Activated naive CD8-positive, alpha-beta T cell treated with anti-CD3 and anti-CD28 coated beads for 36 hours (primary cell): ENCODE measurements around the gene DDHD1. TPM values are rescaled to one million over a fixed set of nuclear protein-coding genes. Genes with fewer than 3 reads are reported as not detected.
"Not testable (repeated sequence)": the region's sequence is repeated elsewhere in the genome, so short reads cannot be mapped to it uniquely, and the experiment has no call there.

Experiments used
- DNase-seq: peaks from one replicate; pipeline ENCODE4 v3.0.0; 2021
- H3K27ac Mint-ChIP-seq: one replicate; pipeline ENCODE4 v1.8.0; 2022; ENCODE audit warnings: mild to moderate bottlenecking, moderate library complexity, mixed read lengths
- H3K27me3 Mint-ChIP-seq: one replicate; pipeline ENCODE4 v1.8.0; 2022; ENCODE audit warnings: mild to moderate bottlenecking, mixed read lengths
- H3K36me3 Mint-ChIP-seq: one replicate; pipeline ENCODE4 v1.8.0; 2021; ENCODE audit warnings: mild to moderate bottlenecking, mixed read lengths
- H3K4me1 Mint-ChIP-seq: one replicate; pipeline ENCODE4 v1.8.0; 2021; ENCODE audit warnings: mixed read lengths
- H3K4me3 Mint-ChIP-seq: one replicate; pipeline ENCODE4 v1.8.0; 2022; ENCODE audit warnings: mild to moderate bottlenecking, moderate library complexity, mixed read lengths
- H3K9me3 Mint-ChIP-seq: one replicate; pipeline ENCODE4 v1.8.0; 2022; ENCODE audit warnings: mixed read lengths
- total RNA-seq, 2 experiments: library from RNA; stranded (reverse); gene quantifications; one replicate each; pipeline ENCODE4 v1.2.3, GENCODE V29; 2021

DDHD1 gene
- total RNA-seq, 2 experiments from 2014 or later, result 29.2 to 34.7 TPM

DNA sequence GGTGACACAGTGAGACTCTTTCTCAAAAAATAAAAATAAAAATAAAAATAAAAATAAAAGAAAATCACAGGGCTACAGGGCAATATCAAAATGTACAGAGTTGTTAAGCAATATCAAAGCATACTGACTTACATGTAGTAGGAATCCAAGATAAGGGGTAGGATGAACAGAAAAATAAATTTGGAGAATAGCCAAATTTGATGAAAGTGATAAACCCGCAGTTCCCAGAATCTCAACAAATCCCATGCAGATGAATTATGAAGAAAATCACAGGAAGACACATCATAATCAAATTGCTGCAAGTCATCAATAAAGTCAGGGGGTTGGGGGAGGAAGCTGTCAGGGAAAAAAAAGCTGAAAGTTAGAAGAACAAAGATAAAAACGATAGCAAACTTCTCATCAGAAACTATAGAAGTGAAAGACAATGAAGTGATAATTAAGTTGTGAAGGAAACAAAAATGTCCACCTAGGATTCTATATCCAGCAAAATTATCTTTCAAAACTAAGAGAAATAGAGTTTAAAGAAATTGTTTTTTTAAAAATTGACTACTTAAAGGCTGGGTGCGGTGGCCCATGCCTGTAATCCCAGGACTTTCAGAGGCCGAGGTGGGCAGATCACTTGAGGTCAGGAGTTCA, 15.4 kb downstream of the DDHD1 start:
- Mint-ChIP-seq H3K27ac (no peak overlapping the region), H3K4me3 (no peak overlapping the region), H3K36me3 (peaks cover 60% of the 10 kb centered on the region), H3K4me1 (peaks cover 25% of the 10 kb centered on the region), H3K27me3 (no peaks in the 10 kb centered on the region), H3K9me3 (peaks cover 54% of the 10 kb centered on the region)
- DNase-seq, result no peak

DNA sequence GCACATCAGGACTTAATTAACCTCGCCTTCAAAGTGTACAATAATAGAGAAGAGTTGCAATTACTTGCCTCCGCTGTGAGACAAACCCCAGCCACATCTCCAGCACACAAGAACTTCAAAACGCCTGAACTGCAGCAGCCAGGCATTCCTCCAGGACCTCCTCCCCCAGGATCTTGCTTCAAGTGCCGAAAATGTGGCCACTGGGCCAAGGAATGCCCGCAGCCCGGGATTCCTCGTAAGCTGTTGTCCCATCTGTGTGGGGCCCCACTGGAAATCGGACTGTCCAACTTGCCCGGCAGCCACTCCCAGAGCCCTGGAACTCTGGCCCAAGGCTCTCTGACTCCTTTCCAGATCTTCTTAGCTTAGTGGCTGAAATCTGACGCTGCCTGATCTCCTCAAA, 22.6 kb downstream of the DDHD1 start:
- H3K4me1 Mint-ChIP-seq, result peaks cover 37% of the 10 kb centered on the region
- H3K27me3 Mint-ChIP-seq, H3K27ac Mint-ChIP-seq, DNase-seq, H3K4me3 Mint-ChIP-seq: not testable (repeated sequence)
- peaks cover 10% of the 10 kb centered on the region for H3K36me3 Mint-ChIP-seq
- H3K9me3 Mint-ChIP-seq, result peaks cover 13% of the 10 kb centered on the region

DNA sequence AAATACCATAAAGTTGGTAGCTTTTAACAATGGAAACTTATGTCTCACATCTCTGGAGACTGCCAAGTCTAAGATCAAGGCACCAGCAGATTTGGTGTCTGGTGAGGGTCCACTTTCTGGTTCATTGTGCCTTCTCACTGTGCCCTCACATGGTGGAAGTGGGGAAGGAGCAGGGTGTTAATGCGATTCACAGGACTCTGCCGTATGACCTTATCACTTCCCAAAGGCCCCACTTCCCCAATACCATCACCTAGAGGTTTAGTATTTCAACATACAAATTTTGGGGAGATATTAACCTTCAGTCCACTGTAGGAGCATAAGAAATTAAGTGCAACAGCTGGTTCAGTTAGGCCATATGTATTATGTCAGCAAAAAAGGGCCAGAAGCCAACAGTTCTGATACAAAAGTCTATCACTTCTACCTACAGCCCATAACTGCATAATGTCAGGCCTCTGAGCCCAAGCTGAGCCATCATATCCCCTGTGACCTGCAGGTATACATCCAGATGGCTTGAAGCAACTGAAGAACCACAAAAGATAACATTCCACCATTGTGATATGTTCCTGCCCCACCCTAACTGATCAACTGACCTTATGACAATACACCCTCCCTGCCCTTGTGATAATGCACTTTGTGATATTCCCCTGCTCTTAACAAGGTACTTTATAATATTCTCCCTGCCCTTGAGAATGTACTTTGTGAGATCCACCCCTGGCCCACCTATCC, 24.7 kb downstream of the DDHD1 start:
- Mint-ChIP-seq H3K27me3 (no peaks in the 10 kb centered on the region), H3K4me1 (peaks cover 36% of the 10 kb centered on the region), H3K9me3 (peaks cover 3% of the 10 kb centered on the region), H3K36me3 (peaks cover 12% of the 10 kb centered on the region), H3K27ac (peak overlapping the region; percentile 62), H3K4me3 (no peak overlapping the region)
- no peak for DNase-seq

DNA sequence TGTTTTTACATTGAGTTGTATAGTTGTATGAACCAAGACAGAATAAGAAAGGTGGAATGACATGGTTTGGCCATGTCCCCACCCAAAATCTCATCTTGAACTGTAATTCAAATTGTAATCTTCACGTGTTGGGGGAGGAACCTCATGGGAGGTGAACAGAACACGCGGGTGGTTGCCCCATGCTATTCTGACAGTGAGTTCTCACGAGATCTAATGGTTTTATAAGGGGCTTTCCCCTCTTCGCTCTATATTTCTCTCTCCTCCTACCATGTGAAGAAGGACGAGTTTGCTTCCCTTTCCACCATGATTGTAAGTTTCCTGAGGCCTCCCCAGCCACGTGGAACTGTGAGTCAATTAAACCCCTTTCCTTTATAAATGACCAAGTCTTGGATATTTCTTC, 25.3 kb downstream of the DDHD1 start:
- Mint-ChIP-seq H3K4me3 (no peak overlapping the region), H3K9me3 (peaks cover 3% of the 10 kb centered on the region), H3K27me3 (no peaks in the 10 kb centered on the region), H3K4me1 (peaks cover 36% of the 10 kb centered on the region), H3K27ac (peak overlapping the region; percentile 62), H3K36me3 (peaks cover 12% of the 10 kb centered on the region)
- no peak for DNase-seq

DNA sequence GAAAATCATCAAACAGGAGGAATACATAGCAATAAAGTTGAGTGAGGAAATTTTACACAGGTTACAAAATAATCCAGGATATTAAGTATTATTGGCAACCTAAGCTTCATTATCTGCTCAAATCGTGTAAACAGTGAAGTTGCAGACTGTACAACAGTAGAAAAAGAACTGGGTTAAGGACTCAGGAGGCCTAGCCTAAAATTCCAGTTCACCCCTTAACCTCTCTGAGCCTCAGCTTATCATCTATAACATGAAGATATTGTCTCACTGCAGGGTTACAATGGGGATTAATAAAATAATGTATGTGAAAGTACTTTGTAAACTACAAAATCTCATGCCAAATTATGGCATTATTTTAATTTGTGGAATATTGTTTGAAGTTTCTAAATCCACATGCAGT, 26.0 kb downstream of the DDHD1 start:
- H3K27me3 Mint-ChIP-seq, result no peaks in the 10 kb centered on the region
- H3K4me1 Mint-ChIP-seq, result peaks cover 36% of the 10 kb centered on the region
- peaks cover 15% of the 10 kb centered on the region for H3K36me3 Mint-ChIP-seq
- H3K9me3 Mint-ChIP-seq, result peaks cover 4% of the 10 kb centered on the region
- no peak for DNase-seq
- peak overlapping the region; percentile 64 for H3K4me3 Mint-ChIP-seq
- peak overlapping the region; percentile 83 for H3K27ac Mint-ChIP-seq

DNA sequence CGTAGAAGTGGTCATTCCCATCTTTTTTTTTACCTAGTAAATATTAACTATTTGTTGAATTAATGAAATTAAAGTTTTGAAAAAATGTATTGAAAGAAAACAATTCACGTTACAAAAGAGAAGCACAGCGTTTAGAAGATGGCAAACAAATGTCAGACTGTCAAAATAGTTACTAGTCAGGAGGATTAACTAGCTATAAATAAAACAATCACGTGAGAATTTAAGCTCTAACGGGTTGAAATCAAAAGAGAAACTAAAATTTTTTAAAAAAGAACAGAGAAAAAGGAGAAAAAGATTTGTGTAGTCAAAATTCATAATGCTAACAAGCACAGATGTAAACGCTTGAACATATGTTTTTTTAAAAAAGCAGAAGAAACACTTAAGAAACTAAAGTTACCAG, 26.4 kb downstream of the DDHD1 start:
- H3K4me3 Mint-ChIP-seq, result peak overlapping the region; percentile 64
- H3K27ac Mint-ChIP-seq, result peak overlapping the region; percentile 83
- no peaks in the 10 kb centered on the region for H3K27me3 Mint-ChIP-seq
- peaks cover 19% of the 10 kb centered on the region for H3K36me3 Mint-ChIP-seq
- H3K9me3 Mint-ChIP-seq, result peaks cover 5% of the 10 kb centered on the region
- no peak for DNase-seq
- H3K4me1 Mint-ChIP-seq, result peaks cover 36% of the 10 kb centered on the region

DNA sequence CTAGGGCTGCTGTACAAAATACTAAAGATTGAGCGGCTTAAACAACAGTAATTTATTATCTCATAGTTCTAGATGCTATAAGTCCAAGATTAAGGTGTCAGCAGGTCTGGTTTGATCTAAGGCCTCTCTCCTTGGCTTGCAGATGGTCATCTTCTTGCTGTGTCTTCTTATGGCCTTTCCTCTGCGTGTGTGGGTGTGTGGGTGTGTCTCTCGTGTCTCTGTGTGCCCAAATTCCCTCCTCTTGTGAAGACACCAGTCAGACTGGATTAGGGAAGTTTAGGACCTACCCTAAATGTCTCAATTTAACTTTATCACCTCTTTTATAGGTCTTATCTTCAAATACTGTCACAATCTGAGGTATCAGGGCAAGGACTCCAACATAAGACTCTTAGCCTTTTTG, 28.3 kb downstream of the DDHD1 start:
- Mint-ChIP-seq H3K9me3 (peaks cover 15% of the 10 kb centered on the region), H3K27me3 (no peaks in the 10 kb centered on the region), H3K4me3 (no peak overlapping the region), H3K4me1 (peaks cover 40% of the 10 kb centered on the region), H3K27ac (no peak overlapping the region), H3K36me3 (peaks cover 36% of the 10 kb centered on the region)
- DNase-seq, result no peak

DNA sequence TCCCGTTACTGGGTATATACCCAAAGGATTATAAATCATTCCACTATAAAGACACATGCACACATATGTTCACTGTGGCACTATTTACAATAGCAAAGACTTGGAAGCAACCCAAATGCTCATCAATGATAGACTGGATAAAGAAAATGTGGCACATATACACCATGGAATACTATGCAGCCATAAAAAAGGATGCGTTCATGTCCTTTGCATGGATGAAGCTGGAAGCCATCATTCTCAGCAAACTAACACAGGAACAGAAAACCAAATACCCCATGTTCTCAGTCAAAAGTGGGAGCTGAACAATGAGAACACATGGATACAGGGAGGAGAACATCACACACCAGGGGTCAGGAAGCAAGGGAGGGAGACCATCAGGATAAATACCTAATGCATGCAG, 31.7 kb downstream of the DDHD1 start:
- H3K27ac Mint-ChIP-seq, H3K27me3 Mint-ChIP-seq, H3K4me3 Mint-ChIP-seq, DNase-seq: not testable (repeated sequence)
- peaks cover 61% of the 10 kb centered on the region for H3K36me3 Mint-ChIP-seq
- peaks cover 42% of the 10 kb centered on the region for H3K4me1 Mint-ChIP-seq
- peaks cover 25% of the 10 kb centered on the region for H3K9me3 Mint-ChIP-seq

DNA sequence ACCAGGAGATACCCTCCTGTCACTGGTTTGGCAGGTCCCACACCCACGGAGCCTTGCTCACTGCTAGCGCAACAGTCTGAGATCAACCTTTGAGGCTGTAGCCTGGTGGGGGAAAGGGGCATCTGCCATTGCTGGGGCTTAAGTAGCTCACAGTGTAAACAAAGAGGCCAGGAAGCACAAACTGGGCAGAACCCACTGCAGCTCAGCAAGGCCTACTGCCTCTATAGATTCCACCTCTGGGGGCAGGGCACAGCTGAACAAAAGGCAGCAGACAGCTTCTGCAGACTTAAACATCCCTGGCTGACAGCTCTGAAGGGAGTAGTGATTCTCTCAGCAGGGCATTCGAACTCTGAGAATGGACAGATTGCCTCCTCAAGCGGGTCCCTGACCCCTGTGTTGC, 35.6 kb downstream of the DDHD1 start:
- Mint-ChIP-seq H3K36me3 (peaks cover 76% of the 10 kb centered on the region), H3K9me3 (peaks cover 39% of the 10 kb centered on the region), H3K4me1 (peaks cover 42% of the 10 kb centered on the region)
- H3K27me3 Mint-ChIP-seq, DNase-seq, H3K27ac Mint-ChIP-seq, H3K4me3 Mint-ChIP-seq: not testable (repeated sequence)

DNA sequence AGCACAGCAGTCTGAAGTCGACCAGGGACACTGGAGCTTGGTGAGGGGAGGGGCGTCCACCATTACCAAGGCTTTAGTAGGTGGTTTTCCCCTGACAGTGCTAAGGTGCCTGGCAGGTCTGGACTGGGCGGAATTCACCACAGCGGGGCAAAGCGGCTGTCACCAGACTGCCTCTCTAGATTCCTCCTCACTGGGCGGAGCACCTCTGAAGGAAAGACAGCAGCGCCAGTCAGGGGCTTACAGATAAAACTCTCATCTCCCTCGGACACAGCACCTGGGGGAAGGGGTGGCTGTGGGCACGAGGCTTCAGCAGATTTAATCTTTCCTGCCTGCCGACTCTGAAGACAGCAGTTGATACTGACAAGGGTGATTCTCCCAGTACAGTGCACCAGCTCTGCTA, 39.1 kb downstream of the DDHD1 start:
- peaks cover 37% of the 10 kb centered on the region for H3K4me1 Mint-ChIP-seq
- H3K4me3 Mint-ChIP-seq, result no peak overlapping the region
- H3K9me3 Mint-ChIP-seq, result peaks cover 27% of the 10 kb centered on the region
- H3K27me3 Mint-ChIP-seq, result no peaks in the 10 kb centered on the region
- H3K36me3 Mint-ChIP-seq, result peaks cover 47% of the 10 kb centered on the region
- DNase-seq, result no peak
- H3K27ac Mint-ChIP-seq, result no peak overlapping the region

DNA sequence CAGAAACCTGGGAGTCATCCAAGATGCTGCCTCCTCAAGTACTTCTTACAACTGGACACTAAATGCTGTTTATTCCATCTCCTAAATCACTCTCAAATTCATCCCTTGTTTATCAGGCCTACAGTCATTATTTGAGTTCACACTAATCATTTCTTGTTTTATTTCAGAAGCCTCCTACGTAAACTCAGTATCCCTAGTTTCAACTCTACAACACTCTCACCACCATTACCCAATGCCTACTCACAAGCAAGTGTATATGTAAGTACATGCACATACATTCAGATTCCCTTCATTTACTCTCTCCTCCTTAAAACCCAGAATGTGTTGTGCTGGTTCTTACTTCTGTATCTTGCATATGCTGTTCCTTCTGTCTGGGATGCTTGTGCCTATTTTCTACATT, 43.0 kb downstream of the DDHD1 start:
- no peaks in the 10 kb centered on the region for H3K27me3 Mint-ChIP-seq
- H3K27ac Mint-ChIP-seq, result no peak overlapping the region
- peaks cover 28% of the 10 kb centered on the region for H3K36me3 Mint-ChIP-seq
- no peak for DNase-seq
- peaks cover 9% of the 10 kb centered on the region for H3K9me3 Mint-ChIP-seq
- peaks cover 37% of the 10 kb centered on the region for H3K4me1 Mint-ChIP-seq
- no peak overlapping the region for H3K4me3 Mint-ChIP-seq

DNA sequence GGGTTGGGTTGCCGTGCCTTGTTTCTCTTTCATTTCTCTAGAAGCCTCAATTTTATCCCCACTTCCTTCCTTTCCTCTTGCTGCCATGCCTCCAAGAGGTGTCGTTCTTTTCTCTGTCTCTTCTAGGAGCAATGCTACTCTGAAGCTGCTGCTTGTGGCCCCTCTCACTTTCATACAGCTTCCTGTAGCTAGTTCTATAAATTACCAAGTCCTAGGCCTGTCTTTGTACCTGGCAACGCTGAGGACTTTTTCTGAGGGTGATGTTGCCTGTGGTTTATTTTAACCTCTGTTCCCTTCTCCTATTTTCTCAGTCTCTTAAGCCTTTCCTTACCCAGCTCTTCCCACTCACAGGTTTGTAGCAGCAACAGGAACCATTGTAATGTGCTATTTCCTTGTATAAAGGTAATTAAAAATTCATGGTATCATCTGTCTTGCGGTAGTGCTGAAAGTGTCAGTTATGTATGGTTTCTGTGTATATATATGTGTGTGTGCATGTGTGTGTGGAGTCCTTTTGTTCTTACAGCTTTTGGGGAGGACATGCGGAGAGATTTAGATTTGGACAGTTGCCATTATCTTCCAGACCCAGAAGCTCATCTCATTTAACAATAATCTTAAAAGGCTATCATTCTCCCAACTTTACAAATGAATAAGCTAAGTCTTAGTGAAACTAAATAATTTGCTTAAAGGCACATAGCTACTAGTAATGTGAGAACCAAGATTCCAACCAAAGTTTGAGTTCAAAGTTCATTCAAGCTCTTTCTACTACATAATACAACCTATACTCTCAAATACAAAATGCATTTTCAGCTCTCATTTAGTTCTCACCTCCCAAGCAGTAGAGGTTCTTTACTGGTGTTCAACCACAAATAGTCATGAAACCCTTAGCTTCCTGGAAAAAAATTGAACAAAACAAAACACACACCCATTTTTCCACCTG, 43.8 kb downstream of the DDHD1 start:
- Mint-ChIP-seq H3K9me3 (peaks cover 5% of the 10 kb centered on the region), H3K4me1 (peaks cover 34% of the 10 kb centered on the region), H3K4me3 (no peak overlapping the region), H3K27ac (no peak overlapping the region), H3K27me3 (no peaks in the 10 kb centered on the region), H3K36me3 (peaks cover 22% of the 10 kb centered on the region)
- peak; percentile 62 for DNase-seq

DNA sequence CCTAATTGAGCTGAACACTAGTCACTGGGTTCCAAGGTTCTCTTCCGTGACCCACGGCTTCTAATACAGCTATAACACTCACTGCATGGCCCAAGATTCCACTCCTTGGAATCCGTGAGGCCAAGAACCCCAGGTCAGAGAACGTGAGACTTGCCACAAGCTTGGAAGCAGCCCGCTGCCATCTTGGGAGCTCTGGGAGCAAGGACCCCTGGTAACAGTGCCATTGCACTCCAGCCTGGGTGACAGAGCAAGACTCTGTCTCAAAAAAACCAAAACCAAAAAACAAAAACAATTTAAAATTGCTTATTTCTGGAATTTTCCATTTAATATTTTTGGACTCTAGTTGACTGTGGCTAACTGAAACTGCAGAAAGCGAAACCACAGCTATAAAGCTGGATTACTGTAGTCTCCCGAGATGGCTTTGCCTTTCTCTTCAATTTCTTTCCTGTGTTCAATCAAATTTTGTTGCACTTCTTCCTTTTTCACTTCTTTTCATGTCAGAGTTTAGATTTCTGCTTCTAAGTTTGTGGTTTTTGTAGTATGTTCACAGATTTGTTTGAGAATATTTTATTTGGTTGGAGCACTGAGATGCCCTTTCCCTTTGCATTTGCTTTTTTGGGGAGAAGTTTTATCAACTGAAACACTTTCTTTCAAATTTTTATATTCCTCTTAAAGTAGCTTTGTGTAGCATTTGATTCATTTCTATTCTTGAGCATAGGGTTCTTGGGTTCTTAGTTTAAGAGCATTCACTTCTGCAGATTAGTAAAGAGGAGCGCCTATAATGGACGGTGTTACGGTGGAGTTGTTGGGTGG, 44.6 kb downstream of the DDHD1 start:
- Mint-ChIP-seq H3K4me1 (peaks cover 34% of the 10 kb centered on the region), H3K27ac (no peak overlapping the region), H3K27me3 (no peaks in the 10 kb centered on the region), H3K9me3 (peaks cover 4% of the 10 kb centered on the region), H3K36me3 (peaks cover 22% of the 10 kb centered on the region), H3K4me3 (no peak overlapping the region)
- no peak for DNase-seq

DNA sequence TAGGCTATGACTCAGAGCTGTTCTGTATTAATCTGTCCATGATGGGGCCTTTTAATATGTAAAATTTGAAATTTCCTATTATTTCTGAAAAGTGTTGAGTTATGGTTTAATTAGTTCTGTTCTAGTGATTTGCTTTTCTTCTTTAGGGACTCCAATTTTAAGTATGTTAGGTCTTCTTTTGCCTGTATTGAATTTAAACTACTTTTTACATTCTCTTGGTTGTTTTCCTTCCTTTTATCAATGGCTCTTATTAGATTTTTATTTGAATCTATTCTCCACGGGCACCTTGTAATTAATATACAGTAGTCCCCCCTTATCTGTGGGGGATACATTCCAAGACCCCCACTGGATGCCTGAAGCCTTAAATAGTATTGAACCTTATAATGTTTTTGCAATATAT, 46.4 kb downstream of the DDHD1 start:
- H3K36me3 Mint-ChIP-seq, result peaks cover 30% of the 10 kb centered on the region
- DNase-seq, result no peak
- H3K4me3 Mint-ChIP-seq, result no peak overlapping the region
- peaks cover 41% of the 10 kb centered on the region for H3K4me1 Mint-ChIP-seq
- H3K9me3 Mint-ChIP-seq, result peaks cover 4% of the 10 kb centered on the region
- no peak overlapping the region for H3K27ac Mint-ChIP-seq
- H3K27me3 Mint-ChIP-seq, result no peaks in the 10 kb centered on the region
